Cerebellar nuclear complex (tissue), 1 donor: ENCODE data around the gene ZMYM4.
"Not testable (repeated sequence)": the region's sequence is repeated elsewhere in the genome, so short reads cannot be mapped to it uniquely, and the experiment has no call there.

Source experiments
- DNase-seq, 2 experiments: peaks; one replicate each; lab custom pipeline; 2025; lab: John Stamatoyannopoulos, UW

ZMYM4 gene

GRCh38 chr1:35268282-35269200 lies at the start of gene ZMYM4:
Gene ZMYM4, plus strand, starts transcription at chr1:35268709. Its CDS starts 338 bp downstream, at chr1:35269047.
- DNase-seq, result peak; percentile 2 to 52

- DNase-seq, result no peak
Measured at GRCh38 chr1:35220976-35221375, 47.5 kb upstream of the ZMYM4 start.

- no peak for DNase-seq
Measured at GRCh38 chr1:35222322-35223083, 46.0 kb upstream of the ZMYM4 start.

- no peak for DNase-seq
Measured at GRCh38 chr1:35223084-35223630, 45.4 kb upstream of the ZMYM4 start.

GRCh38 chr1:35226546-35226945 lies 42.0 kb upstream of the ZMYM4 start:
- DNase-seq, result no peak

- no peak for DNase-seq
Measured at GRCh38 chr1:35229587-35230360, 38.7 kb upstream of the ZMYM4 start.

- no peak for DNase-seq
Measured at GRCh38 chr1:35231287-35231686, 37.2 kb upstream of the ZMYM4 start.

GRCh38 chr1:35236772-35237171 lies 31.7 kb upstream of the ZMYM4 start:
- not testable (repeated sequence) for DNase-seq

GRCh38 chr1:35243691-35244090 lies 24.8 kb upstream of the ZMYM4 start:
- DNase-seq, result no peak

- DNase-seq, result no peak
Measured at GRCh38 chr1:35247256-35247655, 21.3 kb upstream of the ZMYM4 start.

GRCh38 chr1:35253941-35254340 lies 14.6 kb upstream of the ZMYM4 start:
- no peak for DNase-seq

- DNase-seq, result no peak
Measured at GRCh38 chr1:35255276-35255675, 13.2 kb upstream of the ZMYM4 start.

- DNase-seq, result no peak
Measured at GRCh38 chr1:35259561-35259960, 8.9 kb upstream of the ZMYM4 start.

GRCh38 chr1:35261412-35262120 lies 6.9 kb upstream of the ZMYM4 start:
- no peak for DNase-seq

GRCh38 chr1:35264035-35264434 lies 4.5 kb upstream of the ZMYM4 start:
- no peak for DNase-seq

- no peak for DNase-seq
Measured at GRCh38 chr1:35264871-35265270, 3.6 kb upstream of the ZMYM4 start.

GRCh38 chr1:35266306-35266705 lies 2.2 kb upstream of the ZMYM4 start:
- DNase-seq, result no peak

GRCh38 chr1:35269201-35269988 lies 886 bp downstream of the ZMYM4 start:
- DNase-seq, result no peak

GRCh38 chr1:35269989-35270289 lies 1.4 kb downstream of the ZMYM4 start:
- DNase-seq, result no peak

- DNase-seq, result no peak
Measured at GRCh38 chr1:35270836-35271235, 2.3 kb downstream of the ZMYM4 start.

- DNase-seq, result no peak
Measured at GRCh38 chr1:35274197-35274596, 5.7 kb downstream of the ZMYM4 start.
